OCI-LY7 (cell line): ENCODE results near the gene CDK6.

Experiments
- EZH2phosphoT487 ChIP-seq: fragments of 200-600 bp; sonication (generic); IDR thresholded peaks from 2 replicates; pipeline ENCODE4 v1.6.1; 2018; ENCODE audit warnings: low read depth, borderline replicate concordance, mild to moderate bottlenecking, mixed run types, antibody characterized with exemption, low read length, moderate library complexity, mixed read lengths
- TF ChIP-seq, protein P1 (sequence below): fragments of 200-600 bp; sonication (generic); conservative IDR thresholded peaks from 2 replicates; pipeline ENCODE4 v1.5.1; 2014; ENCODE audit warnings: mild to moderate bottlenecking, antibody characterized with exemption, low read length, moderate library complexity, mixed read lengths

GRCh38 chr7:92824450-92824849, 11.9 kb downstream of the CDK6 start:
- TF ChIP-seq, protein P1, sequence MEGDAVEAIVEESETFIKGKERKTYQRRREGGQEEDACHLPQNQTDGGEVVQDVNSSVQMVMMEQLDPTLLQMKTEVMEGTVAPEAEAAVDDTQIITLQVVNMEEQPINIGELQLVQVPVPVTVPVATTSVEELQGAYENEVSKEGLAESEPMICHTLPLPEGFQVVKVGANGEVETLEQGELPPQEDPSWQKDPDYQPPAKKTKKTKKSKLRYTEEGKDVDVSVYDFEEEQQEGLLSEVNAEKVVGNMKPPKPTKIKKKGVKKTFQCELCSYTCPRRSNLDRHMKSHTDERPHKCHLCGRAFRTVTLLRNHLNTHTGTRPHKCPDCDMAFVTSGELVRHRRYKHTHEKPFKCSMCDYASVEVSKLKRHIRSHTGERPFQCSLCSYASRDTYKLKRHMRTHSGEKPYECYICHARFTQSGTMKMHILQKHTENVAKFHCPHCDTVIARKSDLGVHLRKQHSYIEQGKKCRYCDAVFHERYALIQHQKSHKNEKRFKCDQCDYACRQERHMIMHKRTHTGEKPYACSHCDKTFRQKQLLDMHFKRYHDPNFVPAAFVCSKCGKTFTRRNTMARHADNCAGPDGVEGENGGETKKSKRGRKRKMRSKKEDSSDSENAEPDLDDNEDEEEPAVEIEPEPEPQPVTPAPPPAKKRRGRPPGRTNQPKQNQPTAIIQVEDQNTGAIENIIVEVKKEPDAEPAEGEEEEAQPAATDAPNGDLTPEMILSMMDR, result no peak
- TF ChIP-seq EZH2phosphoT487, result no peak
